ENCODE data around the gene METTL17.
"Not testable (repeated sequence)": the region's sequence is repeated elsewhere in the genome, so short reads cannot be mapped to it uniquely, and the experiment has no call there.

The METTL17 gene

DNA sequence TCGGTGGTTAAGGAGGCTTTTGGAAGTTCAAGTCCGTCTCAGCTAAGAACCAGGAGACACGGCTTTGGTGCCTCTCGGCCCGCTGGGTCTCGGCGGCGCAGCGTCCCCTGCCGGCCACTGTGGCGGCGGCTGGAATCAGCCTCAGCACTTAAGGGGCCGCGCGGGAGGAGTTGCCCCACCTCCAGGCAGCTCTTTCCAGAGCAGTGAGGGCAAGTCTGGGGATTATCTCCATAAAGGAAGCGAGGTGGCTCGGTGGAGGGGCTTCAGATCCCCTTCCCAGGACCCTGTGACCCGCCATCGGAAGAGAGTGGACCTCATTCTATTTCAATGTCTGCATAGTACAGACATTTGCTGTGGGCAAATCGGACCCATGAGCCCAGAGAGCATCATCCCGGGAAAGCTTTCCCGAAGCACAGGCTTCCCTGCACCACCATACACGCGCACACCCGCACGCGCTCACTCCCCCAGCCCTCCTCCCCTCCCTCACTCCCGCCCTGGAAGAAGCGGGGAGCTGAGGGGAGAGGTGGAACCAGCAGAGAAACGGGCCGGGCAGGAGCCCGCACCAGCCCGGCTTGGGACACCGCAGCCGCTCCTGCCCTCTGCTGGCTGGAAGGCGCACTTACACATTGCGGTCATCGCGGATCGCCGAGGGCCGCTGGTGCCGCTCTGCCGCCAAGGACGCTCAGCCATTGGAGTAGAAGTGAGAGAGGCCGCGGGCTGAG, 18.6 kb upstream of the METTL17 start:
- H3K4me3 ChIP-seq (ENCODE audit: low read depth, low read length) = peak overlapping the region; percentile 74
- H3K27ac ChIP-seq (ENCODE audit: low read depth, low read length) = no peak overlapping the region

DNA sequence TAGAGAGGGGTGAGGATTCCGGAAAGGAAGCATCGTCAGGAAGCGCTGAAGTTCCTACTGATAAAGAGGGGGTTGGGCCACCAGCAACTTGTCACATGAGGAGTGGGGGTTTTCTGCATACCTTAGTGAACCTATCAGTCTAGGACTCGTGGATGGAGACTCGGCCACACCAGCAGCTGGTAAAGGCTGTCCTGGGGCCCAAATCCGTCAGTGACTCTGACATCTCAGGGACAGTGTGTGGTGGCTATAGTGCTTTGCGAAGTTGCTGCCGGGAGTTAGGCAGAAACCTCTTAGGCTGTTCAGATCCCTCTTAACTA, 18.1 kb upstream of the METTL17 start:
- Histone ChIP-seq H3K27me3 (ENCODE audit: insufficient read depth, low read length) (peaks cover 21% of the 10 kb centered on the region), H3K27ac (ENCODE audit: low read depth, low read length) (no peak overlapping the region), H3K36me3 (ENCODE audit: insufficient read depth, low read length) (no peaks in the 10 kb centered on the region), H3K4me3 (ENCODE audit: low read depth, low read length) (peak overlapping the region; percentile 74), H3K79me2 (ENCODE audit: control insufficient read depth, insufficient read depth, low read length, unreplicated experiment) (no peaks in the 10 kb centered on the region), H3K4me1 (ENCODE audit: control insufficient read depth, insufficient read depth, low read length, unreplicated experiment) (peaks cover 20% of the 10 kb centered on the region), H2AFZ (ENCODE audit: low read length, unreplicated experiment) (peak overlapping the region; percentile 65)

More for the DNA sequence above, 18.6 kb upstream of the METTL17 start:
- H3K36me3 ChIP-seq (ENCODE audit: insufficient read depth, low read length) = no peaks in the 10 kb centered on the region
- peaks cover 26% of the 10 kb centered on the region for H3K27me3 ChIP-seq (ENCODE audit: insufficient read depth, low read length)
- H3K4me1 ChIP-seq (ENCODE audit: control insufficient read depth, insufficient read depth, low read length, unreplicated experiment) = peaks cover 20% of the 10 kb centered on the region
- H3K79me2 ChIP-seq (ENCODE audit: control insufficient read depth, insufficient read depth, low read length, unreplicated experiment) = no peaks in the 10 kb centered on the region
- H2AFZ ChIP-seq (ENCODE audit: low read length, unreplicated experiment) = peak overlapping the region; percentile 85

- no peaks in the 10 kb centered on the region for H3K79me2 ChIP-seq (ENCODE audit: control insufficient read depth, insufficient read depth, low read length, unreplicated experiment)
- peaks cover 3% of the 10 kb centered on the region for H3K27me3 ChIP-seq (ENCODE audit: insufficient read depth, low read length)
- no peaks in the 10 kb centered on the region for H3K36me3 ChIP-seq (ENCODE audit: insufficient read depth, low read length)
- no peak overlapping the region for H3K4me3 ChIP-seq (ENCODE audit: low read depth, low read length)
- no peak overlapping the region for H3K27ac ChIP-seq (ENCODE audit: low read depth, low read length)
- peaks cover 20% of the 10 kb centered on the region for H3K4me1 ChIP-seq (ENCODE audit: control insufficient read depth, insufficient read depth, low read length, unreplicated experiment)
- H2AFZ ChIP-seq (ENCODE audit: low read length, unreplicated experiment) = no peak overlapping the region
Observed at GRCh38 chr14:20973501-20973900, 16.3 kb upstream of the METTL17 start.

DNA sequence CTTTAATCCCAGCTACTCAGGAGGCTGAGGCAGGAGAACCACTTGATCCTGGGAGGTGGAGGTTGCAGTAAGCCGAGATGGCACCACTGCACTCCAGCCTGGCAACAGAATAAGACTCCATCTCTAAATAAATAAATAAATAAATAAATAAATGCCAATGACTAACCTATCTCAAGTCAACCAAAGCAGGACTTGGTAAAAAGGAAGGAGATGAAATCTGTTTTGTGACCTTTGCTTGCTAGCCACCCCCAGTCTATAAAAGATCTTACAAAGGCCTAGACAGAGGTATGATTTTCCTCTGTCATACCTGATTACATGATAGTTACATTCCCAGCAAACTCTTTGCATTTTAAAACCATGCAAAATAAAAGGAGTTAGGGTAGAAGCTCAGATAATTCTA, 13.5 kb upstream of the METTL17 start:
- H3K79me2 ChIP-seq (ENCODE audit: control insufficient read depth, insufficient read depth, low read length, unreplicated experiment) = no peaks in the 10 kb centered on the region
- no peak overlapping the region for H2AFZ ChIP-seq (ENCODE audit: low read length, unreplicated experiment)
- H3K4me3 ChIP-seq (ENCODE audit: low read depth, low read length) = no peak overlapping the region

DNA sequence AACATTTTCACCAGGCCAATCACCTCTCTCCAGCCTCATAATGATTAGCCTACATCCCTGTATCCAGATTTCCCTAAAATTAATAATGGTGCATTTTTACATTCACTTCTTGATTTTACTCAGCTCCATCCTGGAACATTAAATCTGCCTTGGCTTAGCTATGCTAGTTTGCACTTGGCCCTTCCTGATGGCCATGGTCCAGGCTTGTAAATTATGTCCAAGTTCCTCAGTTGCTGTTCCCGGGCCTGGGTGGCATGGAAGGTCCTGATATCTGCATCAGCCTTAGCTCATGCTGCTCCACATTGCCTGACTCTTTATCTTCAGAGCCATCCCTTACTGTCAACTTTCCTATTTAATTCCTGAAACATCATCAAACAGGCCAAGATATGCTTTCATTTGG, 11.1 kb upstream of the METTL17 start:
- Histone ChIP-seq H3K36me3 (ENCODE audit: insufficient read depth, low read length) (no peaks in the 10 kb centered on the region), H3K79me2 (ENCODE audit: control insufficient read depth, insufficient read depth, low read length, unreplicated experiment) (no peaks in the 10 kb centered on the region), H3K27ac (ENCODE audit: low read depth, low read length) (no peak overlapping the region), H3K27me3 (ENCODE audit: insufficient read depth, low read length) (peaks cover 4% of the 10 kb centered on the region; the same call in 1 of the 2 replicates), H3K4me3 (ENCODE audit: low read depth, low read length) (no peak overlapping the region), H2AFZ (ENCODE audit: low read length, unreplicated experiment) (no peak overlapping the region), H3K4me1 (ENCODE audit: control insufficient read depth, insufficient read depth, low read length, unreplicated experiment) (peaks cover 16% of the 10 kb centered on the region)

More for the DNA sequence above, 13.5 kb upstream of the METTL17 start:
- no peaks in the 10 kb centered on the region for H3K36me3 ChIP-seq (ENCODE audit: insufficient read depth, low read length)
- no peaks in the 10 kb centered on the region for H3K27me3 ChIP-seq (ENCODE audit: insufficient read depth, low read length)
- H3K4me1 ChIP-seq (ENCODE audit: control insufficient read depth, insufficient read depth, low read length, unreplicated experiment) = peaks cover 20% of the 10 kb centered on the region
- no peak overlapping the region for H3K27ac ChIP-seq (ENCODE audit: low read depth, low read length)

DNA sequence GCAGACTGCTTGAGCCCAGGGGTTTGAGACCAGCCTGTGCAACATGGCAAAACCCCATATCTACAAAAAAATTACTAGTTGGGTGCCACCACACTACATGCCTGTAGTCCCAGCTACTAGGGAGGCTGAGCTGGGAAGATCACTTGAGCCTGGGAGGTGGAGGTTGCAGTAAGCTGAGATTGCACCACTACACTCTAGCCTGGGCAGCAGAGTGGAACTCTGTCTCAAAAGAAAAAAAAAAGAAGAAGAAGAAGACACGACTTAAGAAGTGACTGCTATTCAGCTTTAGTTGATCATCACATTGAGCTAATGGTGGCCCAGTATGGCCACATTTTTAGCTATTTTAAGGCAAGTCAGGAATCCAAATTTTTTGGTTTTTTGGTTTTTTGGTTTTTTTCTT, 8.9 kb upstream of the METTL17 start:
- no peak overlapping the region for H3K27ac ChIP-seq (ENCODE audit: low read depth, low read length)
- H3K4me3 ChIP-seq (ENCODE audit: low read depth, low read length) = no peak overlapping the region
- H3K4me1 ChIP-seq (ENCODE audit: control insufficient read depth, insufficient read depth, low read length, unreplicated experiment) = no peaks in the 10 kb centered on the region
- no peak overlapping the region for H2AFZ ChIP-seq (ENCODE audit: low read length, unreplicated experiment)
- peaks cover 4% of the 10 kb centered on the region; the same call in 1 of the 2 replicates for H3K27me3 ChIP-seq (ENCODE audit: insufficient read depth, low read length)
- no peaks in the 10 kb centered on the region for H3K36me3 ChIP-seq (ENCODE audit: insufficient read depth, low read length)
- H3K79me2 ChIP-seq (ENCODE audit: control insufficient read depth, insufficient read depth, low read length, unreplicated experiment) = no peaks in the 10 kb centered on the region

GRCh38 chr14:20982646-20983369, 7.0 kb upstream of the METTL17 start:
- H3K79me2 ChIP-seq (ENCODE audit: control insufficient read depth, insufficient read depth, low read length, unreplicated experiment) = no peaks in the 10 kb centered on the region
- H3K27me3 ChIP-seq (ENCODE audit: insufficient read depth, low read length) = peaks cover 4% of the 10 kb centered on the region; the same call in 1 of the 2 replicates
- no peak overlapping the region for H2AFZ ChIP-seq (ENCODE audit: low read length, unreplicated experiment)
- peaks cover 12% of the 10 kb centered on the region for H3K4me1 ChIP-seq (ENCODE audit: control insufficient read depth, insufficient read depth, low read length, unreplicated experiment)
- H3K36me3 ChIP-seq (ENCODE audit: insufficient read depth, low read length) = no peaks in the 10 kb centered on the region
- H3K27ac ChIP-seq (ENCODE audit: low read depth, low read length) = no peak overlapping the region
- no peak overlapping the region for H3K4me3 ChIP-seq (ENCODE audit: low read depth, low read length)

DNA sequence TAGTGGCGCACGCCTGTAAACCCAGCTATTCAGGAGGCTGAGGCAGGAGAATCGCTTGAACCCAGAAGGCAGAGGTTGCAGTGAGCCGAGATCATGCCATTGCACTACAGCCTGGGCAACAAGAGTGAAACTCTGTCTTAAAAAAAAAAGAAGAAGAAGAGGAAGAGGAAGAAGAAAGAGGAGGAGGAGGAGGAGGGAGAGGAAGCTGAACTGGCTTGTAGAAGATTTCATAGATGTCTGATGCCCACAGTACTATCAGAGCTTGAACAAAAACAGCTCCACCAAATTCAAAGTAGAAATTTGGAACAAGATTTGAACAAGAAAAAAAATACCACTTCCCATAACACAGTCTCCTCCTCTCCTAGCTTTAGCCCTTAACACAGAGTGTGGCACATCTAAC, 4.1 kb upstream of the METTL17 start:
- H2AFZ ChIP-seq (ENCODE audit: low read length, unreplicated experiment); H3K4me3 ChIP-seq (ENCODE audit: low read depth, low read length); H3K27me3 ChIP-seq (ENCODE audit: insufficient read depth, low read length); H3K79me2 ChIP-seq (ENCODE audit: control insufficient read depth, insufficient read depth, low read length, unreplicated experiment); H3K36me3 ChIP-seq (ENCODE audit: insufficient read depth, low read length); H3K27ac ChIP-seq (ENCODE audit: low read depth, low read length): not testable (repeated sequence)
- H3K4me1 ChIP-seq (ENCODE audit: control insufficient read depth, insufficient read depth, low read length, unreplicated experiment) = peaks cover 20% of the 10 kb centered on the region

DNA sequence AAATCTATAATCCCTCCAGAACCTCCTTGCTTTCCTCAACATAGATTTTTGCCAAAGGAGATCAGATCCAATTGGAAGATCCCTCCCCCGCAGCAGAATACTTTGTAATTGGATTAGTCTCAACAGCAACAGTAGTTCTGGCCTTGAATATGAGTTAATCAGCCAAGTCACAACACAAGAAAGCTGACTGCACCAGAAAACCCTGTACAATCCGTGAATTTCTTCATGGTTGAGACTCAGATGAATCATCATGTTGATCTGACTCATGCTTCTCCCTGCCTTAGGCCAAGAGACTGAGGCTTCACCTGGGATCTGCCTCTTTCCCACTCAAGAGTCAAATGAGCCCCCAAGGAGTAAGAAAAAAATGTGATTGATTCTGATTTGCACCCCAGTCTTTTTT, 3.0 kb upstream of the METTL17 start:
- H3K36me3 ChIP-seq (ENCODE audit: insufficient read depth, low read length) = no peaks in the 10 kb centered on the region
- H2AFZ ChIP-seq (ENCODE audit: low read length, unreplicated experiment) = peak overlapping the region; percentile 1
- H3K27ac ChIP-seq (ENCODE audit: low read depth, low read length) = peak overlapping the region; percentile 54
- peaks cover 27% of the 10 kb centered on the region for H3K4me1 ChIP-seq (ENCODE audit: control insufficient read depth, insufficient read depth, low read length, unreplicated experiment)
- peaks cover 19% of the 10 kb centered on the region for H3K79me2 ChIP-seq (ENCODE audit: control insufficient read depth, insufficient read depth, low read length, unreplicated experiment)
- no peak overlapping the region for H3K4me3 ChIP-seq (ENCODE audit: low read depth, low read length)
- peaks cover 4% of the 10 kb centered on the region; the same call in 1 of the 2 replicates for H3K27me3 ChIP-seq (ENCODE audit: insufficient read depth, low read length)

DNA sequence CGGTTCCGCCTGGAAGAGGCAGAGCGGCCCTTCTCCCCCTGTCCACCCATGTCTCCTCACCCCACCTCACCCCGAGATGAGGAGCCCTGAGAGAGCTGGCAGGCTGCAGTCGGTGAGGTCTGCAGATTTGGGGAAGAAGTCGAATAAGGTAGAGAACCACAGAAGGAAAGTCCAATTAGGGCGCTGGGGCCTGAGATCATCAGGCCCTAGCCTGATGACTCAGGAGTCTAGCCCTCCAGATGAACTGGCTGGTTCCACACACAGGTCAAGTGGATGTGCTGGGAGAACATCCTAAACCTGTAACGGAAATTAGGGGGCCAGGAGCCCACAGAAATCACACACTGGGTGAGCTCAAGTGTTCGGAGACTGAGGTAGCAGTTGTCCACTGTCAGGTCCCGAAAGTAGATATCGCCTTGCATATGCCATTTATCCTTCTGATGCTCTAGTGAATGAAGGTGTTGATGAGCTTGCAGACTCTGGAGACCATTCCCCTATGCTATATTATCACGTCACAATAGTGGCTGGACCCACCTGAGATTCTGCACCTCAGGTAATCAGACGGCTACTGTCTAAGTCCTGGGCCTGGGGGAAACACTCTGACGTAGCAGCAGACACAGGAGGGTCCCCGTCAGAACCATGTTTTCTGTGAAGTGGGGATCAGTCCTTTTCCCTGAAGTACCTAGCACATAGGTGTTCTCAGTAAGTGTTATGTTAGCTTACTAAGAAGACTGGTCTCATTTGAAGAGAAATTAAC, 886 bp upstream of the METTL17 start:
- peaks cover 13% of the 10 kb centered on the region; the same call in 1 of the 2 replicates for H3K36me3 ChIP-seq (ENCODE audit: insufficient read depth, low read length)
- peak overlapping the region; percentile 58 for H3K4me3 ChIP-seq (ENCODE audit: low read depth, low read length)
- H3K27me3 ChIP-seq (ENCODE audit: insufficient read depth, low read length) = no peaks in the 10 kb centered on the region
- H2AFZ ChIP-seq (ENCODE audit: low read length, unreplicated experiment) = no peak overlapping the region
- H3K27ac ChIP-seq (ENCODE audit: low read depth, low read length) = peak overlapping the region; percentile 73
- peaks cover 26% of the 10 kb centered on the region for H3K79me2 ChIP-seq (ENCODE audit: control insufficient read depth, insufficient read depth, low read length, unreplicated experiment)
- H3K4me1 ChIP-seq (ENCODE audit: control insufficient read depth, insufficient read depth, low read length, unreplicated experiment) = peaks cover 27% of the 10 kb centered on the region

Data from ACC112 (cell line).